Lung (tissue), 12 donors: Measurements from ENCODE around the gene RDH11. TPM values are rescaled to one million over a fixed set of nuclear protein-coding genes. Genes with fewer than 3 reads are reported as not detected.

Source experiments
- ATAC-seq: fragments of 200-7000 bp; cut with Tn5 transposase; one replicate; pipeline ENCODE4 v1.9.1; 2020; ENCODE audit warnings: moderate number of reproducible peaks; ENCODE audit not compliant: insufficient read depth, low FRiP score
- DNase-seq, 3 donors: peaks; one replicate each; pipeline ENCODE4 v3.0.0-alpha.2; 2013 to 2017
- H3K27ac ChIP-seq, 2 donors: one replicate each; pipeline ENCODE4 v1.5.1; 2013; ENCODE audit warnings: mild to moderate bottlenecking in 2 of 2, moderate library complexity in 2 of 2, control low read depth in 1 of 2, inconsistent platforms in 1 of 2, low read depth in 1 of 2, low read length in 1 of 2
- H3K27me3 ChIP-seq, 3 donors: one replicate each; pipeline ENCODE4 v1.5.1; 2013; ENCODE audit warnings: low read length in 2 of 3; ENCODE audit not compliant: control insufficient read depth in 3 of 3, insufficient read depth in 3 of 3
- H3K36me3 ChIP-seq, 4 donors: one replicate each; pipeline ENCODE4 v1.5.1; 2013; ENCODE audit warnings: low read length in 4 of 4, mild to moderate bottlenecking in 1 of 4, moderate library complexity in 1 of 4; ENCODE audit not compliant: control insufficient read depth in 4 of 4, insufficient read depth in 4 of 4
- H3K4me1 ChIP-seq, 5 donors: one replicate each; pipeline ENCODE4 v1.5.1; 2013; ENCODE audit warnings: low read length in 5 of 5, mild to moderate bottlenecking in 2 of 5, moderate library complexity in 1 of 5; ENCODE audit not compliant: control insufficient read depth in 5 of 5, insufficient read depth in 5 of 5
- H3K4me3 ChIP-seq: one replicate; pipeline ENCODE4 v1.5.1; 2013; ENCODE audit warnings: mild to moderate bottlenecking, control low read depth, moderate library complexity
- H3K9ac ChIP-seq, 2 donors: one replicate each; pipeline ENCODE4 v1.5.1; 2013; ENCODE audit warnings: low read length in 2 of 2, control low read depth in 1 of 2; ENCODE audit not compliant: insufficient read depth in 1 of 2
- H3K9me3 ChIP-seq, 4 donors: one replicate each; pipeline ENCODE4 v1.5.1; 2013; ENCODE audit warnings: low read length in 3 of 4, mild to moderate bottlenecking in 1 of 4, moderate library complexity in 1 of 4; ENCODE audit not compliant: control insufficient read depth in 4 of 4, insufficient read depth in 3 of 4
- CTCF ChIP-seq: IDR thresholded peaks from 2 replicates; pipeline ENCODE4 v1.5.1; 2012; ENCODE audit warnings: mild to moderate bottlenecking; ENCODE audit errors: control extremely low read depth, extremely low read depth
- WGBS, 2 donors: extraction: QIAGEN DNeasy Blood & Tissue Kit; methylation state at CpG; one replicate each; pipeline ENCODE4 v1.1.7; 2013; 5-methylcytosine and 5-hydroxymethylcytosine counted together
- polyA plus RNA-seq, 2 donors: library from polyadenylated mRNA; stranded (reverse); fragments of 200-250 nt; gene quantifications; one replicate each; pipeline ENCODE4 v1.2.1, GENCODE V29; 2013
- total RNA-seq, 2 donors: library from RNA; depleted of rRNA in 1 of 2; stranded (reverse); fragments of >200 nt in 1 of 2; gene quantifications; one replicate each; pipeline ENCODE4 v1.2.1, GENCODE V29; 2014 to 2021
- donor health status: control.
- donor health status: control.
- donor health status: Bipolar disorder and iron deficiency.
- donor health status: healthy.
- donor health status: DM: yes; HTN: yes; CAD: no.

Gene RDH11
- total and polyA plus RNA-seq, 4 donors, result 42.0 to 80.3 (median 67.0) TPM

GRCh38 chr14:67733616-67734015 is 38.1 kb upstream of the RDH11 start:
- H3K9ac ChIP-seq, result no peak overlapping the region
- no peak overlapping the region for H3K27ac ChIP-seq
- 83 to 92% methylated on average over 4 of the region's 4 CpGs for WGBS, 2 donors
- DNase-seq (no peak), ATAC-seq (no peak)
- no peaks in the 10 kb centered on the region for H3K27me3 ChIP-seq
- H3K4me1 ChIP-seq, result peaks cover 0 to 3% (median 0%) of the 10 kb centered on the region in 5 donors
- TF ChIP-seq CTCF, result no peak
- peaks cover 0 to 2% (median 0%) of the 10 kb centered on the region in 4 donors for H3K9me3 ChIP-seq
- H3K36me3 ChIP-seq, result no peaks in the 10 kb centered on the region
- H3K4me3 ChIP-seq, result no peak overlapping the region

DNA sequence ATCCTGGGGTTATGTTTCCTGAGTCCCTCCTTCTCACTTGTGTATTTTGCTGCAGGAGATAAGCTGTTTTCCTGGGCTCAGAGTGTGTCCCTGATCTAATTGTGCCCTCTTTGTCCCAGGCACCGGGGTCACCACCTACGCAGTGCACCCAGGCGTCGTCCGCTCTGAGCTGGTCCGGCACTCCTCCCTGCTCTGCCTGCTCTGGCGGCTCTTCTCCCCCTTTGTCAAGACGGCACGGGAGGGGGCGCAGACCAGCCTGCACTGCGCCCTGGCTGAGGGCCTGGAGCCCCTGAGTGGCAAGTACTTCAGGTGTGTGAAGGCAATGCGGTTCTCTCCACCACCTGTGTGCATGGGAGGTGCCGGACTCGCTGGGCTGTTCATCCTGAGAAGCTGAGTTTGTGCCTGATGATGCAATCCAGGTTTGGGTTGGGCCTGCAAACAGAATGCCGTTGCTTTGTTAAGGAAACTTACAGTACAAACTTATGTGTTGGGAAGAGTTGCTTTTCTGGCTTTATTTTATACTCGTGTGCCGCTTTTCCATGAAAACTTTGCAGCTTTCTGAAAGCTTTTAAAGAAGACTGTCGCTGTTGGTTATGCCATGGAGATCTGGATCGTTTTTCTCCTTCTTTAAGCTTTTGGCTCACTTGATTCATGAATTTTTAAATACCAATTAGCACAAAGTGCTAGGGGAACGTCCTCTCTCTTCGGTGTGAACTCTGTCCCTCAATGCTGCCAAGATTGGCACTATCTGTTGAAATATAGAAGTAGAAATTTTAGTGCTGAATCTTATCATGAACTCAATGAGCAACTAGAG is 33.7 kb upstream of the RDH11 start:
- Histone ChIP-seq H3K9me3 (peaks cover 0 to 9% (median 0%) of the 10 kb centered on the region in 4 donors), H3K9ac (no peak overlapping the region), H3K4me3 (no peak overlapping the region), H3K4me1 (no peaks in the 10 kb centered on the region), H3K27ac (no peak overlapping the region), H3K36me3 (no peaks in the 10 kb centered on the region), H3K27me3 (no peaks in the 10 kb centered on the region)
- DNase-seq, result peak; percentile 33 to 74 (median 62)
- TF ChIP-seq CTCF, result no peak
- WGBS, 2 donors, result 54 to 74% methylated on average over 21 of the region's 21 CpGs
- no peak for ATAC-seq

DNA sequence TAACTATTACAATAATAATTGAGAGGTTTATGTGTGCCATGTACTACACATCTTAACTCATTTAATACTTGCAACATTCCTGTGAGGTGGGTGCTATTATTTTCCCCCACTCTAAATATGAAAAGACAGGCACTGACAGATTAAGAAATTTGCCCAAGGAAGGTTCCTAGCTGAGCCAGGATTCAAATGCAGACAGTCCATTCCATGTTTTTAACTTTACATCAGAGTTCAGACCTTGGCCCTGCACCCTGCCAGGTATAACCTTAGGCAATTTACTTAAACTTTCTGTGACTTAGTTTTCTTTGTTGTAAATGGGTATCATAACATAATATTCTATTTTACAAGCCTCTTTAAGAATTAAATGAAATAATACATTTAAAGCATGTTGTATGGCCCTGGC is 32.7 kb upstream of the RDH11 start:
- H3K4me1 ChIP-seq, result no peaks in the 10 kb centered on the region
- H3K9me3 ChIP-seq, result peaks cover 0 to 9% (median 0%) of the 10 kb centered on the region in 4 donors

More for the DNA sequence above, 32.7 kb upstream of the RDH11 start:
- ATAC-seq, result no peak
- no peak overlapping the region for H3K9ac ChIP-seq
- TF ChIP-seq CTCF, result no peak
- no peak overlapping the region for H3K4me3 ChIP-seq
- H3K27me3 ChIP-seq, result no peaks in the 10 kb centered on the region
- DNase-seq, result no peak
- no peaks in the 10 kb centered on the region for H3K36me3 ChIP-seq
- no peak overlapping the region for H3K27ac ChIP-seq
